HPDE6-E6E7 (cell line): Measurements from ENCODE around the gene LRIG1.

Experiments
- DNase-seq: peaks from one replicate; pipeline ENCODE4 v3.0.0; 2011; ENCODE audit warnings: missing footprints; ENCODE audit errors: extremely low spot score

The LRIG1 gene

GRCh38 chr3:66403323-66403990 lies 97.4 kb downstream of the LRIG1 start:
- no peak for DNase-seq

- no peak for DNase-seq
These were observed 98.1 kb downstream of the LRIG1 start for GRCh38 chr3:66402596-66403290.

GRCh38 chr3:66401675-66402491 lies 98.9 kb downstream of the LRIG1 start:
- no peak for DNase-seq

GRCh38 chr3:66401157-66401550 lies 99.7 kb downstream of the LRIG1 start:
- no peak for DNase-seq

GRCh38 chr3:66400411-66401156 lies 100.2 kb downstream of the LRIG1 start:
- no peak for DNase-seq

GRCh38 chr3:66399529-66400232 lies 101.1 kb downstream of the LRIG1 start:
- DNase-seq = no peak

- DNase-seq = no peak
These were observed 102.4 kb downstream of the LRIG1 start for GRCh38 chr3:66398228-66399025.

- DNase-seq = no peak
These were observed 103.1 kb downstream of the LRIG1 start for GRCh38 chr3:66397745-66398144.

- no peak for DNase-seq
These were observed 103.9 kb downstream of the LRIG1 start for GRCh38 chr3:66396888-66397287.

- DNase-seq = no peak
These were observed 104.6 kb downstream of the LRIG1 start for GRCh38 chr3:66396161-66396760.

GRCh38 chr3:66395635-66396034 lies 105.2 kb downstream of the LRIG1 start:
- no peak for DNase-seq

GRCh38 chr3:66394753-66395249 lies 106.0 kb downstream of the LRIG1 start:
- DNase-seq = no peak

GRCh38 chr3:66394019-66394752 lies 106.6 kb downstream of the LRIG1 start:
- DNase-seq = no peak

GRCh38 chr3:66393333-66394005 lies 107.4 kb downstream of the LRIG1 start:
- DNase-seq = no peak

- DNase-seq = no peak
These were observed 107.9 kb downstream of the LRIG1 start for GRCh38 chr3:66392966-66393332.

- no peak for DNase-seq
These were observed 108.3 kb downstream of the LRIG1 start for GRCh38 chr3:66392512-66392911.

GRCh38 chr3:66390013-66390412 lies 110.8 kb downstream of the LRIG1 start:
- DNase-seq = no peak

- DNase-seq = no peak
These were observed 113.7 kb downstream of the LRIG1 start for GRCh38 chr3:66386925-66387650.
